Esophagus squamous epithelium (tissue), 4 donors: ENCODE data around the gene CNDP2.

ENCODE experiments used
- POLR2A ChIP-seq, 4 donors: fragments of 450-650 bp; IDR thresholded peaks; one replicate each; pipeline ENCODE4 v1.6.1; 2017; ENCODE audit warnings: antibody characterized with exemption in 4 of 4, mild to moderate bottlenecking in 4 of 4, moderate library complexity in 3 of 4
- TF ChIP-seq, protein P1 (sequence below), 6 experiments: fragments of 450-650 bp in 4 of 6; fragments of 200-600 bp in 2 of 6; sonication (generic) in 2 of 6; IDR thresholded peaks; one replicate each; pipeline ENCODE4 v1.5.1; 2016 to 2019; ENCODE audit warnings: antibody characterized with exemption in 6 of 6, mild to moderate bottlenecking in 4 of 6, moderate library complexity in 4 of 6

GRCh38 chr18:74573053-74573452 is 76.9 kb downstream of the CNDP2 start:
- TF ChIP-seq, protein P1, sequence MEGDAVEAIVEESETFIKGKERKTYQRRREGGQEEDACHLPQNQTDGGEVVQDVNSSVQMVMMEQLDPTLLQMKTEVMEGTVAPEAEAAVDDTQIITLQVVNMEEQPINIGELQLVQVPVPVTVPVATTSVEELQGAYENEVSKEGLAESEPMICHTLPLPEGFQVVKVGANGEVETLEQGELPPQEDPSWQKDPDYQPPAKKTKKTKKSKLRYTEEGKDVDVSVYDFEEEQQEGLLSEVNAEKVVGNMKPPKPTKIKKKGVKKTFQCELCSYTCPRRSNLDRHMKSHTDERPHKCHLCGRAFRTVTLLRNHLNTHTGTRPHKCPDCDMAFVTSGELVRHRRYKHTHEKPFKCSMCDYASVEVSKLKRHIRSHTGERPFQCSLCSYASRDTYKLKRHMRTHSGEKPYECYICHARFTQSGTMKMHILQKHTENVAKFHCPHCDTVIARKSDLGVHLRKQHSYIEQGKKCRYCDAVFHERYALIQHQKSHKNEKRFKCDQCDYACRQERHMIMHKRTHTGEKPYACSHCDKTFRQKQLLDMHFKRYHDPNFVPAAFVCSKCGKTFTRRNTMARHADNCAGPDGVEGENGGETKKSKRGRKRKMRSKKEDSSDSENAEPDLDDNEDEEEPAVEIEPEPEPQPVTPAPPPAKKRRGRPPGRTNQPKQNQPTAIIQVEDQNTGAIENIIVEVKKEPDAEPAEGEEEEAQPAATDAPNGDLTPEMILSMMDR (IDR thresholded peaks at IDR 0.05), result no peak
- TF ChIP-seq POLR2A (IDR thresholded peaks at IDR 0.05), result no peak
